Breast epithelium (tissue), 4 donors: Measurements from ENCODE around the gene C1orf115. TPM values are rescaled to one million over a fixed set of nuclear protein-coding genes. Genes with fewer than 3 reads are reported as not detected.
A peak's percentile ranks its signal among the peaks of the same experiment; 100 is the strongest.
"Not testable (repeated sequence)": the region's sequence is repeated elsewhere in the genome, so short reads cannot be mapped to it uniquely, and the experiment has no call there.

ENCODE experiments used
- DNase-seq, 2 donors: peaks; one replicate each; pipeline ENCODE4 v3.0.0-alpha.2; 2019; ENCODE audit warnings: low spot score in 2 of 2
- H3K27ac ChIP-seq, 2 donors: fragments of 200-600 bp; sonication (generic) in 1 of 2; one replicate each; pipeline ENCODE4 v1.5.1; 2016 to 2019; ENCODE audit warnings: mild to moderate bottlenecking in 1 of 2
- H3K27me3 ChIP-seq, 2 donors: fragments of 200-600 bp; sonication (generic) in 1 of 2; one replicate each; pipeline versions ENCODE4 v1.5.1 to v1.6.0; 2017 to 2019; ENCODE audit warnings: control low read depth in 1 of 2, mild to moderate bottlenecking in 1 of 2
- H3K36me3 ChIP-seq: fragments of 200-600 bp; one replicate; pipeline ENCODE4 v1.5.1; 2019
- H3K4me1 ChIP-seq, 2 donors: fragments of 200-600 bp; sonication (generic); one replicate each; pipeline ENCODE4 v1.5.1; 2016 to 2019; ENCODE audit warnings: control low read depth in 1 of 2
- H3K4me3 ChIP-seq, 3 donors: fragments of 200-600 bp; sonication (generic); 1 replicate in 2 of 3; 2 replicates in 1 of 3; pipeline ENCODE4 v1.5.1; 2016 to 2019; ENCODE audit warnings: mild to moderate bottlenecking in 3 of 3, moderate library complexity in 2 of 3
- H3K9me3 ChIP-seq, 2 donors: fragments of 200-600 bp; sonication (generic) in 1 of 2; one replicate each; pipeline ENCODE4 v1.5.1; 2016 to 2019; ENCODE audit warnings: control low read depth in 1 of 2
- POLR2A ChIP-seq: fragments of 450-650 bp; IDR thresholded peaks from one replicate; pipeline ENCODE4 v1.6.1; 2016; ENCODE audit warnings: antibody characterized with exemption, mild to moderate bottlenecking, moderate library complexity
- POLR2AphosphoS5 ChIP-seq, 3 donors: sonication (generic); formaldehyde crosslinking; IDR thresholded peaks; one replicate each; pipeline ENCODE4 v1.6.1; 2017; ENCODE audit warnings: antibody characterized with exemption in 3 of 3
- intact Hi-C: fragments of 100-400 bp; cut with DNase I; formaldehyde crosslinking; loops from one replicate; pipeline ENCODE4 v1.15.1; 2023; ENCODE audit warnings: low total_unique reads
- total RNA-seq, 3 donors: library from RNA; depleted of rRNA; stranded (reverse); fragments of >200 nt; gene quantifications; one replicate each; pipeline ENCODE4 v1.1.0, GENCODE V29; 2016
- TF ChIP-seq, protein P1 (sequence below), 3 donors: fragments of 450-650 bp; IDR thresholded peaks; one replicate each; pipeline ENCODE4 v1.5.1; 2016 to 2017; ENCODE audit warnings: antibody characterized with exemption in 3 of 3, mild to moderate bottlenecking in 3 of 3, moderate library complexity in 3 of 3

C1orf115 gene
- total RNA-seq, 3 donors from 2014 or later: 29.3 to 44.6 (median 38.1) TPM

- Histone ChIP-seq H3K9me3 (no peaks in the 10 kb centered on the region), H3K27me3 (no peaks in the 10 kb centered on the region), H3K27ac (peak overlapping the region; percentile 72 to 90), H3K4me3 (peak overlapping the region; percentile 15 to 59 (median 32)), H3K36me3 (no peaks in the 10 kb centered on the region), H3K4me1 (no peaks in the 10 kb centered on the region)
- intact Hi-C loops: loop anchor here (5.0 kb wide), 1 partner anchor 41 kb away; the partner anchor contains the start of gene C1orf115
- DNase-seq: peak; percentile 47 to 78
- TF ChIP-seq, protein P1, sequence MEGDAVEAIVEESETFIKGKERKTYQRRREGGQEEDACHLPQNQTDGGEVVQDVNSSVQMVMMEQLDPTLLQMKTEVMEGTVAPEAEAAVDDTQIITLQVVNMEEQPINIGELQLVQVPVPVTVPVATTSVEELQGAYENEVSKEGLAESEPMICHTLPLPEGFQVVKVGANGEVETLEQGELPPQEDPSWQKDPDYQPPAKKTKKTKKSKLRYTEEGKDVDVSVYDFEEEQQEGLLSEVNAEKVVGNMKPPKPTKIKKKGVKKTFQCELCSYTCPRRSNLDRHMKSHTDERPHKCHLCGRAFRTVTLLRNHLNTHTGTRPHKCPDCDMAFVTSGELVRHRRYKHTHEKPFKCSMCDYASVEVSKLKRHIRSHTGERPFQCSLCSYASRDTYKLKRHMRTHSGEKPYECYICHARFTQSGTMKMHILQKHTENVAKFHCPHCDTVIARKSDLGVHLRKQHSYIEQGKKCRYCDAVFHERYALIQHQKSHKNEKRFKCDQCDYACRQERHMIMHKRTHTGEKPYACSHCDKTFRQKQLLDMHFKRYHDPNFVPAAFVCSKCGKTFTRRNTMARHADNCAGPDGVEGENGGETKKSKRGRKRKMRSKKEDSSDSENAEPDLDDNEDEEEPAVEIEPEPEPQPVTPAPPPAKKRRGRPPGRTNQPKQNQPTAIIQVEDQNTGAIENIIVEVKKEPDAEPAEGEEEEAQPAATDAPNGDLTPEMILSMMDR (IDR thresholded peaks at IDR 0.05): peak; percentile 82 to 89 (median 87)
- TF ChIP-seq POLR2AphosphoS5 (IDR thresholded peaks at IDR 0.05): peak in 2 of 3 donors; percentile 24 to 56
- TF ChIP-seq POLR2A: no peak
Measured at GRCh38 chr1:220733086-220733601, 43.0 kb downstream of the C1orf115 start.

GRCh38 chr1:220734571-220735326 lies 44.6 kb downstream of the C1orf115 start:
- no peak overlapping the region for H3K4me3 ChIP-seq
- H3K27me3 ChIP-seq: no peaks in the 10 kb centered on the region
- peak overlapping the region in 1 of 2 donors; percentile 21 for H3K27ac ChIP-seq
- no peaks in the 10 kb centered on the region for H3K36me3 ChIP-seq
- no peaks in the 10 kb centered on the region for H3K9me3 ChIP-seq
- intact Hi-C loops: loop anchor here (5.0 kb wide), 1 partner anchor 42 kb away; the partner anchor contains the start of gene C1orf115
- H3K4me1 ChIP-seq: no peaks in the 10 kb centered on the region
- DNase-seq: no peak
- no peak for TF ChIP-seq POLR2AphosphoS5 (IDR thresholded peaks at IDR 0.05)
- TF ChIP-seq POLR2A: no peak
- TF ChIP-seq, protein P1 (IDR thresholded peaks at IDR 0.05): no peak

DNA sequence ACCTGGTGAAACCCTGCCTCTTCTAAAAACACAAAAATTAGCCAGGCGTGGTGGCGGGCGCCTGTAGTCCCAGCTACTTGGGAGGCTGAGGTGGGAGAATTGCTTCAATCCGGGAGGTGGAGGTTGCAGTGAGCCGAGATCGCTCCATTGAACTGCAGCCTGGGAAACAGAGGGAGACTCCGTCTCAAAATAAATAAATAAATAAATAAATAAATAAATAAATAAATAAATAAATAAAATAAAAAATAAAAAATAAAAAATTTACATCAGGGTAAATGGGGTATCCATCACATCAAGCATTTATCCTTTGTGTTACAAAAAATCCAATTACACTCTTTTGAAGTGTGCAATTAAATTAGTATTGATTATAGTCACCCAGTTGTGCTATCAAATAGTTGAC lies 46.1 kb downstream of the C1orf115 start:
- H3K9me3 ChIP-seq, H3K27me3 ChIP-seq, H3K27ac ChIP-seq, H3K36me3 ChIP-seq, DNase-seq, H3K4me3 ChIP-seq, H3K4me1 ChIP-seq, intact Hi-C loops: not testable (repeated sequence)

GRCh38 chr1:220741349-220741748 lies 51.2 kb downstream of the C1orf115 start:
- no peak overlapping the region for H3K27ac ChIP-seq

GRCh38 chr1:220741825-220742224 lies 51.7 kb downstream of the C1orf115 start:
- intact Hi-C loops: loop anchor here (1.0 kb wide), 1 partner anchor 15 kb away; no protein-coding TSS in a partner anchor
- TF ChIP-seq POLR2AphosphoS5 (IDR thresholded peaks at IDR 0.05) (no peak), POLR2A (no peak)
- TF ChIP-seq, protein P1 (IDR thresholded peaks at IDR 0.05): no peak
- no peaks in the 10 kb centered on the region for H3K4me1 ChIP-seq
- no peaks in the 10 kb centered on the region for H3K36me3 ChIP-seq
- DNase-seq: no peak
- no peak overlapping the region for H3K27ac ChIP-seq
- no peak overlapping the region for H3K4me3 ChIP-seq
- H3K9me3 ChIP-seq: no peaks in the 10 kb centered on the region
- no peaks in the 10 kb centered on the region for H3K27me3 ChIP-seq

More at GRCh38 chr1:220741349-220741748, 51.2 kb downstream of the C1orf115 start:
- no peak for DNase-seq
- intact Hi-C loops: loop anchor here (1.0 kb wide), 1 partner anchor 16 kb away; no protein-coding TSS in a partner anchor
- no peak overlapping the region for H3K4me3 ChIP-seq
- H3K4me1 ChIP-seq: no peaks in the 10 kb centered on the region
- H3K36me3 ChIP-seq: no peaks in the 10 kb centered on the region
- no peaks in the 10 kb centered on the region for H3K9me3 ChIP-seq
- TF ChIP-seq, protein P1 (IDR thresholded peaks at IDR 0.05): no peak
- TF ChIP-seq POLR2A (no peak), POLR2AphosphoS5 (IDR thresholded peaks at IDR 0.05) (no peak)
- no peaks in the 10 kb centered on the region for H3K27me3 ChIP-seq
